ENCODE results near the gene DPP6.

- TF ChIP-seq CTCF (IDR thresholded peaks at IDR 0.05) = no peak
- TF ChIP-seq EZH2 (IDR thresholded peaks at IDR 0.05; ENCODE audit: borderline replicate concordance, insufficient read depth, low read depth, low read length, poor library complexity, severe bottlenecking) = no peak
Observed at GRCh38 chr7:154566877-154567276, 514.7 kb downstream of the DPP6 start.

Data from B cell (primary cell).